Astrocyte (in vitro differentiated cells and primary cell): Measurements from ENCODE around the gene MN1. TPM values are rescaled to one million over a fixed set of nuclear protein-coding genes. Genes with fewer than 3 reads are reported as not detected.

ENCODE experiments used
- DNase-seq: peaks from one replicate; pipeline ENCODE4 v3.0.0-alpha.2; 2010; ENCODE audit warnings: low read depth
- FAIRE-seq: peaks from 2 replicates; lab custom pipeline; 2011; peaks lifted over from hg19 to GRCh38; lab: Jason Lieb, UNC
- H2AFZ ChIP-seq: 2 replicates; pipeline ENCODE4 v1.6.0; 2012; ENCODE audit warnings: low read depth, low read length, inconsistent platforms
- H3K27ac ChIP-seq: 2 replicates; pipeline ENCODE4 v1.5.1; 2011; ENCODE audit warnings: low read depth, low read length, inconsistent platforms
- H3K27me3 ChIP-seq: 2 replicates; pipeline ENCODE4 v1.6.0; 2011; ENCODE audit warnings: low read length, inconsistent platforms; ENCODE audit not compliant: insufficient read depth
- H3K36me3 ChIP-seq: 2 replicates; pipeline ENCODE4 v1.5.1; 2011; ENCODE audit warnings: low read length, inconsistent platforms; ENCODE audit not compliant: insufficient read depth
- H3K4me1 ChIP-seq: 2 replicates; pipeline ENCODE4 v1.5.1; 2011; ENCODE audit warnings: low read length, inconsistent platforms; ENCODE audit not compliant: insufficient read depth
- H3K4me2 ChIP-seq: 2 replicates; pipeline ENCODE4 v1.6.0; 2012; ENCODE audit warnings: low read length, inconsistent platforms
- H3K4me3 ChIP-seq: 2 replicates; pipeline ENCODE4 v1.5.1; 2011; ENCODE audit warnings: low read depth, mild to moderate bottlenecking, low read length, inconsistent platforms; ENCODE audit not compliant: insufficient read depth
- H3K79me2 ChIP-seq: 2 replicates; pipeline ENCODE4 v1.6.0; 2012; ENCODE audit warnings: mild to moderate bottlenecking, low read length, inconsistent platforms; ENCODE audit not compliant: insufficient read depth
- H3K9ac ChIP-seq: 2 replicates; pipeline ENCODE4 v1.6.0; 2012; ENCODE audit warnings: mild to moderate bottlenecking, low read length, inconsistent platforms
- H3K9me3 ChIP-seq: 2 replicates; pipeline ENCODE4 v1.5.1; 2012; ENCODE audit warnings: low read depth, mild to moderate bottlenecking, low read length, inconsistent platforms; ENCODE audit not compliant: insufficient read depth
- H4K20me1 ChIP-seq: 2 replicates; pipeline ENCODE4 v1.6.0; 2012; ENCODE audit warnings: low read length, inconsistent platforms; ENCODE audit not compliant: insufficient read depth
- H3K27ac Mint-ChIP-seq: one replicate; pipeline ENCODE4 v1.8.0; 2021; ENCODE audit warnings: mild to moderate bottlenecking, mixed read lengths; ENCODE audit not compliant: unreplicated experiment
- H3K27me3 Mint-ChIP-seq: one replicate; pipeline ENCODE4 v1.8.0; 2021; ENCODE audit warnings: low read depth, mixed read lengths; ENCODE audit not compliant: unreplicated experiment
- H3K36me3 Mint-ChIP-seq: one replicate; pipeline ENCODE4 v1.8.0; 2021; ENCODE audit warnings: low read depth, mixed read lengths; ENCODE audit not compliant: unreplicated experiment
- H3K4me1 Mint-ChIP-seq: one replicate; pipeline ENCODE4 v1.8.0; 2021; ENCODE audit warnings: low read depth, mixed read lengths; ENCODE audit not compliant: unreplicated experiment
- H3K4me3 Mint-ChIP-seq: one replicate; pipeline ENCODE4 v1.8.0; 2021; ENCODE audit warnings: mild to moderate bottlenecking, moderate library complexity, mixed read lengths; ENCODE audit not compliant: unreplicated experiment
- H3K9me3 Mint-ChIP-seq: one replicate; pipeline ENCODE4 v1.8.0; 2021; ENCODE audit warnings: mild to moderate bottlenecking, mixed read lengths; ENCODE audit not compliant: unreplicated experiment
- EZH2 ChIP-seq: IDR thresholded peaks from 2 replicates; pipeline ENCODE4 v1.6.1; 2012; ENCODE audit warnings: mild to moderate bottlenecking, low read length, inconsistent platforms; ENCODE audit not compliant: insufficient read depth
- total RNA-seq: library from RNA; stranded (reverse); gene quantifications from 2 replicates; pipeline ENCODE4 v1.2.1, GENCODE V29; 2021
- TF ChIP-seq, protein P1 (sequence below): IDR thresholded peaks from 2 replicates; pipeline ENCODE4 v1.5.1; 2011; ENCODE audit warnings: low read depth, mild to moderate bottlenecking, inconsistent platforms, low read length, moderate library complexity; ENCODE audit not compliant: insufficient read depth

Gene MN1
- total RNA-seq, 1 donor from 2014 or later = 98.6 TPM

DNA sequence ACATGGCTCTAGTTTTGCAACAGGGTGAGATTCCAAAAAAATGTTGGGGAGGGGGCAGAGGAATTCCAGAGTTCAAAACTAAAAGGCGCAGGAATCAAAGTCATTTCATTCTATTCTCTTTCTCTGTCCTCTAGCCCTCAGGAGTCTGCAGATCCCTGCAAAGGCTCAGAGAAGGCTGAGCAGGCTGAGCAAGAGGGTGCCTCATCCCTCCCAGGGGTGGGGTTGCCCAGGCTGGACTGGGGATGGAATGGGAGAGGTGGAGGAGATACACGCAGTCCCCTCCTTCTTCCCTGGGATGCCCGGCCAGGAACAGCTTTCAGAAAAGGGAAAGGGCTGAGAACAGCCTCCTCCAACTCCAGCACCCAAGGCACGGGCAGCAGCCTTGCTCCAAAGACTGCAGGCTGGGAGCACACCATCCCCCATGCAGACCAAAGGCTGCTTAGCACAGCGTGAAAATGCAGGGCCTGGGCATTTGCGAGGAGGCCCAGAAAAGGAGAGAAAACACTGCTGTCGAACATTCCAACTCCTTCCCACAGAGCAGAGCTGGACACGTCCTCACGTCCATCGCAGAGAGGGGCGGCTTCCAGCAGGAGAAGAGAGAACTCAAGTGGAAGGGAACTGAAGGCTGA, 51.8 kb downstream of the MN1 start:
- Histone ChIP-seq H3K4me1 (peaks cover 51% of the 10 kb centered on the region), H3K4me2 (peak overlapping the region; percentile 73), H3K27ac (peak overlapping the region; percentile 35), H3K9ac (peak overlapping the region; percentile 73), H3K9me3 (no peaks in the 10 kb centered on the region), H4K20me1 (peaks cover 77% of the 10 kb centered on the region), H2AFZ (no peak overlapping the region), H3K4me3 (no peak overlapping the region), H3K79me2 (peaks cover 39% of the 10 kb centered on the region), H3K36me3 (peaks cover 13% of the 10 kb centered on the region), H3K27me3 (no peaks in the 10 kb centered on the region)
- peak overlapping the region; percentile 61 for H3K4me3 Mint-ChIP-seq
- DNase-seq (peak; percentile 58), FAIRE-seq (no peak)
- peak overlapping the region; percentile 88 for H3K27ac Mint-ChIP-seq
- H3K27me3 Mint-ChIP-seq = no peaks in the 10 kb centered on the region
- peaks cover 18% of the 10 kb centered on the region for H3K36me3 Mint-ChIP-seq
- no peaks in the 10 kb centered on the region for H3K9me3 Mint-ChIP-seq
- H3K4me1 Mint-ChIP-seq = peaks cover 74% of the 10 kb centered on the region
- TF ChIP-seq, protein P1, sequence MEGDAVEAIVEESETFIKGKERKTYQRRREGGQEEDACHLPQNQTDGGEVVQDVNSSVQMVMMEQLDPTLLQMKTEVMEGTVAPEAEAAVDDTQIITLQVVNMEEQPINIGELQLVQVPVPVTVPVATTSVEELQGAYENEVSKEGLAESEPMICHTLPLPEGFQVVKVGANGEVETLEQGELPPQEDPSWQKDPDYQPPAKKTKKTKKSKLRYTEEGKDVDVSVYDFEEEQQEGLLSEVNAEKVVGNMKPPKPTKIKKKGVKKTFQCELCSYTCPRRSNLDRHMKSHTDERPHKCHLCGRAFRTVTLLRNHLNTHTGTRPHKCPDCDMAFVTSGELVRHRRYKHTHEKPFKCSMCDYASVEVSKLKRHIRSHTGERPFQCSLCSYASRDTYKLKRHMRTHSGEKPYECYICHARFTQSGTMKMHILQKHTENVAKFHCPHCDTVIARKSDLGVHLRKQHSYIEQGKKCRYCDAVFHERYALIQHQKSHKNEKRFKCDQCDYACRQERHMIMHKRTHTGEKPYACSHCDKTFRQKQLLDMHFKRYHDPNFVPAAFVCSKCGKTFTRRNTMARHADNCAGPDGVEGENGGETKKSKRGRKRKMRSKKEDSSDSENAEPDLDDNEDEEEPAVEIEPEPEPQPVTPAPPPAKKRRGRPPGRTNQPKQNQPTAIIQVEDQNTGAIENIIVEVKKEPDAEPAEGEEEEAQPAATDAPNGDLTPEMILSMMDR = no peak
- TF ChIP-seq EZH2 = no peak

DNA sequence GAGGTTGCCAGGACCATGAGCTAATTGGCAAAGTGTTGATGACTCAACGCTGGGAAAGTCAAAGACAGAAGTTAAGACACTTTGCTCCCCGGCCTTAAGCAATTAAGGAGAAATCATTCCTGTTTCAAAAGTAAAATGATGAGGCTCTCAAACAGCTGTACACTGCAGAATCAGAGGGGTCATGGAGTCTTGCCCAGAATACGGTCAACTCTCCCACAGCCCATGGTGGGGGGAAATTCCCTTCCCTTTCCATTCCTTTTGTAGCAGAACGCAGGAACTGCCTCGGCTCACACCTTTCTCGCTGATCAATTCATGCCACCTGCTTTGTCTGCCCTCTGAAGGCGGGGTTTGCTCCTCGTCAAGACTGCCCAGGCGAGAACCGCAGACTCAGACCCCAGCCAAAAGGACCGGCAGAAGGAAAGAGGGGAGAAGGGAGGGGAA, 52.8 kb downstream of the MN1 start:
- Histone ChIP-seq H3K4me3 (no peak overlapping the region), H3K27ac (peak overlapping the region; percentile 68), H3K79me2 (peaks cover 30% of the 10 kb centered on the region), H3K9ac (peak overlapping the region; percentile 73), H3K4me1 (peaks cover 43% of the 10 kb centered on the region), H2AFZ (no peak overlapping the region), H3K4me2 (peak overlapping the region; percentile 73), H4K20me1 (peaks cover 68% of the 10 kb centered on the region), H3K27me3 (no peaks in the 10 kb centered on the region), H3K36me3 (peaks cover 13% of the 10 kb centered on the region), H3K9me3 (no peaks in the 10 kb centered on the region)
- FAIRE-seq (no peak), DNase-seq (peak; percentile 89)
- Mint-ChIP-seq H3K36me3 (peaks cover 11% of the 10 kb centered on the region), H3K27me3 (no peaks in the 10 kb centered on the region), H3K27ac (peak overlapping the region; percentile 88), H3K9me3 (no peaks in the 10 kb centered on the region), H3K4me1 (peaks cover 74% of the 10 kb centered on the region), H3K4me3 (no peak overlapping the region)
- TF ChIP-seq, protein P1 = no peak
- TF ChIP-seq EZH2 = no peak

GRCh38 chr22:27748349-27748748, 53.2 kb downstream of the MN1 start:
- Histone ChIP-seq H3K9me3 (no peaks in the 10 kb centered on the region), H3K79me2 (peaks cover 25% of the 10 kb centered on the region), H2AFZ (no peak overlapping the region), H3K9ac (peak overlapping the region; percentile 73), H3K27ac (peak overlapping the region; percentile 68), H3K4me1 (peaks cover 40% of the 10 kb centered on the region), H3K4me2 (peak overlapping the region; percentile 73), H3K27me3 (no peaks in the 10 kb centered on the region), H3K36me3 (peaks cover 13% of the 10 kb centered on the region), H3K4me3 (no peak overlapping the region), H4K20me1 (peaks cover 64% of the 10 kb centered on the region)
- Mint-ChIP-seq H3K27me3 (peaks cover 3% of the 10 kb centered on the region), H3K36me3 (peaks cover 9% of the 10 kb centered on the region), H3K4me3 (no peak overlapping the region), H3K9me3 (no peaks in the 10 kb centered on the region), H3K4me1 (peaks cover 76% of the 10 kb centered on the region), H3K27ac (peak overlapping the region; percentile 88)
- TF ChIP-seq, protein P1 = no peak
- TF ChIP-seq EZH2 = no peak
- FAIRE-seq (no peak), DNase-seq (no peak)
